ENCODE data around the gene EYA4.

EYA4 gene, protein sequence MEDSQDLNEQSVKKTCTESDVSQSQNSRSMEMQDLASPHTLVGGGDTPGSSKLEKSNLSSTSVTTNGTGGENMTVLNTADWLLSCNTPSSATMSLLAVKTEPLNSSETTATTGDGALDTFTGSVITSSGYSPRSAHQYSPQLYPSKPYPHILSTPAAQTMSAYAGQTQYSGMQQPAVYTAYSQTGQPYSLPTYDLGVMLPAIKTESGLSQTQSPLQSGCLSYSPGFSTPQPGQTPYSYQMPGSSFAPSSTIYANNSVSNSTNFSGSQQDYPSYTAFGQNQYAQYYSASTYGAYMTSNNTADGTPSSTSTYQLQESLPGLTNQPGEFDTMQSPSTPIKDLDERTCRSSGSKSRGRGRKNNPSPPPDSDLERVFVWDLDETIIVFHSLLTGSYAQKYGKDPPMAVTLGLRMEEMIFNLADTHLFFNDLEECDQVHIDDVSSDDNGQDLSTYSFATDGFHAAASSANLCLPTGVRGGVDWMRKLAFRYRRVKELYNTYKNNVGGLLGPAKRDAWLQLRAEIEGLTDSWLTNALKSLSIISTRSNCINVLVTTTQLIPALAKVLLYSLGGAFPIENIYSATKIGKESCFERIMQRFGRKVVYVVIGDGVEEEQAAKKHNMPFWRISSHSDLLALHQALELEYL

DNA sequence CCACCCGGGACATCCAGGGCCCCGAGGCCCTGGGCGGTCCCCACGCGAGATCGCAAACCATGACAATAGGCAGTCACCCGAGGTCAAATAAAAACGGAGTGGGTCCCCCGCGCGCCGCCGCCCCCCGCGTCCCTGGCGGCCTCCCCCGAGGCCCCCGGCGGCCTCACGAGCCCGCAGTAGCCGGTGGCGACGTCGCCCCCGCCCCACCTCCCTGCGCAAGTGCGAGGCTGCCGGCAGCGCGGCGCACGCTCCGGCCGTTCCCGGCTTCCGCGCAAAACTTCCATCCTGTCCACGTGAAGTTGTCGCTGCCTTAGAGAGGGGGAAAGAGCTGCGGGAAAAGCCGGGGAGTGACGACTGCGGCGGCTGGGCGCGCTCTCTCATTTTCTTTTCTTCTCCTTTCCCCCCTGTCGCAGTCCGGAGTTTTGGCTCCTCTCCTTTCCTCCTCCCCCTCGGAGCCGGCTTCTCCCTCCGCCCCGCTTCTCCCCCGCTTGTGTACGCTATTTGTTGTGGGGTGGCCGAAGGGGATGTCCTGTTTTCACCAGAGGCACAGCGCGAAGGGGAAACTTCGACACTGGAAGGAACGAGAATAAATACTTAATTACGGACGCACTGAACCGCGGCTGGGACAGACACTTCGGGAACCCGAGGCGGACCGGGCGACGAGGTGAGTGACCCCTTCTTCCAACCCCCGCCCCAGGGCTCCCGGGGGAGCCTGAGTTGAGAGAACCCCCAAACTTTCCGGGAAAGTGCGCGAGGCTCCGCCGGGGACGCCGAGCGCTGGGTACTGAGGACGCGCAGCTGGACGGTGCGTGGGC is at the start of gene EYA4:
Gene EYA4 (plus strand): TSS at position 272 of the 815 bp plus-strand sequence. CDS start 33,424 bp downstream, outside the sequence.
- no peak for DNase-seq (ENCODE audit: low read depth)
- H3K4me3 ChIP-seq (ENCODE audit: low read depth, low read length), result peak within 1 kb of the TSS; percentile 66

DNA sequence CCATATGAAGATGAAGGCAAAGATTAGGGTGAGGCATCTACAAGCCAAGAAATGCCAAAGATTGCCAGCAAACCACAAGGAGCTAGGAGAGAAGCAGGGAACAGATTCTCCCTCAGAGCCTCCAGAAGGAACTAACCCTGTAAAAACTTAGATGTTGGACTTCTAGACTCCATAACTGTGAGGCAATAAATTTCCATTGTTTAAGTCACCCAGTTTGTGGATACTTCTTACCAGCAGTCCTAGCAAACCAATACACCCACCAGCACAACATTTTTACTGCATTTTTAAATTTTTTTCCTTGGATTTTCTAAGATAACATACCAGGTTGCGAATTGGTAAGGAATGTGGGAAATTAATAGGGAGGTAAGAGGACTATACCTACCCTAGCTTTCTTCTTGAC is 47.8 kb upstream of the EYA4 start:
- H3K4me3 ChIP-seq (ENCODE audit: low read depth, low read length), result no peak overlapping the region
- DNase-seq (ENCODE audit: low read depth), result no peak

DNA sequence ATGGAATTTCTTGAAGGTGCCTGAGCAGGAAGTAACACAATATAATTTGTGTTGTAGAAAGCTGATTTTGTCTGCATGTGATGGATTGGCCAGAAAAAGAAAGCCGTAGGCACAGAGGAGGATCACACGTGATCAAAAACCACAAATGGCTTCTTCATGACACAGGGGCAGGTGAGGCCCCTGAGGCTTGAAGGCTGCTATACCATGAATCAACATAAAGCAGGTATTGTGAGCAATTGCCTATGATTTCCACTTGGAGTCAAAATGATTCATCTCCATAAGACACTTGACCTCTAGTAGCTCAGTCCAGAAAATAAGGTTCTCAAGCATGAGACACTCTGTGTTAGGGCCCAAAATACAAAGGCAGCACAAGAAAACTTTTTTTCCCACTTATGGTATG is 42.4 kb upstream of the EYA4 start:
- no peak for DNase-seq (ENCODE audit: low read depth)
- H3K4me3 ChIP-seq (ENCODE audit: low read depth, low read length), result no peak overlapping the region

DNA sequence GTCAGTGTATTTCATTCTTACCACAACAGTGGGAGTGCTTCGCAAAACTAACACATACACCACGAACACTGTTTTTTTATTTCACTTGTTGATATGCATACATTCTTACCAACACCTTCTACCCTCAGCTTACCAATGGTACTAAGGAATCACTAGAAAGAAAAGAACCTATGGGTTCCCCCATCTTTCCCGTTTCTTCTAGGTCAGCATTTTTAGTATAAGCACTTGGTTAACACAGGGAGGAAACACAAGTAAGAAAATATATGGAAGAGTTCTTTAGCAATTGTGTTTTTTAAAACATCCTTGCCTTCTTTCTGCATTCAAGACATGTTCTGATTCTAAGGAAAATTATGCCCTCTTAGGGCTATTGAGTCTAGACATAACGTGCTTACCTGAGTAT is 39.9 kb upstream of the EYA4 start:
- no peak overlapping the region for H3K4me3 ChIP-seq (ENCODE audit: low read depth, low read length)
- DNase-seq (ENCODE audit: low read depth), result no peak

DNA sequence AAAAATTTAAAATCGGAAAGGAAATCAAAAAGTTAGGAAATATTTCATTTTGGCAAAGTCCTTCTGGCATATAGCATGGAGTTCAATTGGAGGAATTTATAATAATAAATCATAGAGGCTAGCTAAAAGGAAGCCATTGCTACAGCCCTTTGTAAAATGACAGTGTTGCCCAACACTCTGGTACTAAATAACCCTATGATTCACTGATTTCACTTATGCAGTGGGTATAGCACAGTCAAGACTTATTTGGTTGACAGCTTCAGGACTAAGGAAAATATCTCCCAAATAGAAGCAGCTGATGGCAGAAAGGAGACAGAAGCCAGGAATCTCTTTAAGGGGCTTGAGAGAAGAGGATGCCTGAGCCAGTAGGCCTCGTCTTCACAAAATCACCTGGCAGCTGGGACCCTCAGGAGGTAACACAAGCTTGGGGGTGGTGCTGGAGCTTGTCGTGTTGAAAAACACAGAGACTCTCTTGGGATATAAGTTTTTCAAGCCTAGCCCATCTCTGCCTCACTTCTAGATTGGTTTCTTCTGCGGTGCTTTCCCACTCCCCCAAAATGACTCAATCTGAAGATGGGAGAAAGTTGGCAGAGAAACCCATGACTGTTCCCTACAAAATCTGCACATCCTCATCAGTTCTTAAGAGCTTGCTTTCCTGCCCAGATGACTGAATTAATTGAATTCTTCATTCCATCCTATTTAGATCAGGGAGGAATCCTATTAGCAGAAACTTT is 38.4 kb upstream of the EYA4 start:
- DNase-seq (ENCODE audit: low read depth), result peak; percentile 47
- H3K4me3 ChIP-seq (ENCODE audit: low read depth, low read length), result no peak overlapping the region

DNA sequence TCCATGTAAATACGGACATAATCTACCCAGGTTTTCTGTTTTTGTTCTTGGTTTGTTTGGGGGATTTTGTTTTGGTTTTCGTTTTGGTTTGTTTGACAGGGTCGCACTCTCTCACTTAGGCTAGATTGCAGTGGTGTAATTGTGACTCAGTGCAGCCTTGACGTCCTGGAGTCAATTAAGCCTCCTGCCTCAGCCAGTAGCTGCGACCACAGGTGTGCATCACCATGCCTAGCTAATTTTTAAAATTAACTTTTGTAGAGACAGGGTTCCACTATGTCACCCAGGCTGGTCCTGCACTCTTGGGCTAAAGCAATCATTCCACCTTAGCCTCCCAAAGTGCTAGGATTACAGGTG is 37.8 kb upstream of the EYA4 start:
- H3K4me3 ChIP-seq (ENCODE audit: low read depth, low read length), result no peak overlapping the region
- DNase-seq (ENCODE audit: low read depth), result no peak

DNA sequence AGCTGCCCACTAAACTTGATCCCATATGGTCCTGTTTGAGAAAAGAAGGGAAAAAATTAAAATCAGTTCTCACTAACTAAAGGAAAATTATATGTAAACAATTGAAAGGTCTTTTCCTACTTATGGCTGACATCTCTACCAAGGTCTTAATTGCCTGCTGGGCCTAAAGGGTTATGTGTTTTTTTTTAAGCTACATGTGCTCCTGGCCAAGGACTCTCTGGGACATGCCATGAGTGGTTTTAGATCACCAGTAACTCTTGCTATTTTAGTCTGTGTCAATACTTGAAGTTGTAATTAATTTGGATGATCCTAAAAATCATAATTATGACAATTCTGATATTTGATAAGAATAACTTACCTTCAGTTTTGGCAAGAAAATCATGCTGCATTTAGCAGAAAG is 35.9 kb upstream of the EYA4 start:
- H3K4me3 ChIP-seq (ENCODE audit: low read depth, low read length), result no peak overlapping the region
- no peak for DNase-seq (ENCODE audit: low read depth)

DNA sequence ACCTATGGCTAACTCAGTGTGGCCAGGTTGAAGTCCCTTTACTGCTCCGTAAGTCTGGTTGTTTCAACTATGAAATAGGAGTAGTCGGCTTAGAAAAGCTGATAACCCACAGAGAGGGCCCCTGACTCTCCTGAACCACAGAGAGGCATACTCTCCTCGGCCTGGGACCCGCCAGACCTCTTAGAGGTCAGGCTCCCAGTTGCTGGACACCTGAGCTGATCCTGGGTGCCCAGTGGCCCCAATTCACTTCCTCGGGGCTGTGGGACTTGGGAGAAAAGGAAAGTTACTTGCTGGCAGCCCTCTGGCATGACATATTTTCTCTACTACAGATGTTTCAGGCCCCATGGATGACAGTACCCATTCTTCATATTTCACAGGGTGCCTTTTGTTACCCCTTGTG is 34.2 kb upstream of the EYA4 start:
- no peak overlapping the region for H3K4me3 ChIP-seq (ENCODE audit: low read depth, low read length)
- no peak for DNase-seq (ENCODE audit: low read depth)

DNA sequence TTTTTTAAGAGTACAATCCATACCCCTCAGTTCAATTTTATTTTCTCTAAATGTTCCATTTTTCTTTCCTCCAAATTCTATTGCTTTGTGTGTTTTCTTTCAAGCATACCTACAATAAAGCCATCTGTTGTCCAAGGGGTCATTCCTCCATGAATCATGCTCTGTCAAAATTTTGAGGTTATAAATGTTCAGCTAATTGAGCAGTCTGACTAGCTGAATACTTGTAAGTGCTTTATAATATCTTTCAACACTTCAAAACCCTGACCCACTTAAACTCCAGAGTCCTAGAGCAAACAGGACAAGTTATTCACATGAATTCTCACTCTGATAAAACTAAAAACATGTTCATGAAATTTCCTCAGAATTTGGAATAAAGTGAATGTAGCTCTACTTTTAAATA is 33.4 kb upstream of the EYA4 start:
- no peak for DNase-seq (ENCODE audit: low read depth)

DNA sequence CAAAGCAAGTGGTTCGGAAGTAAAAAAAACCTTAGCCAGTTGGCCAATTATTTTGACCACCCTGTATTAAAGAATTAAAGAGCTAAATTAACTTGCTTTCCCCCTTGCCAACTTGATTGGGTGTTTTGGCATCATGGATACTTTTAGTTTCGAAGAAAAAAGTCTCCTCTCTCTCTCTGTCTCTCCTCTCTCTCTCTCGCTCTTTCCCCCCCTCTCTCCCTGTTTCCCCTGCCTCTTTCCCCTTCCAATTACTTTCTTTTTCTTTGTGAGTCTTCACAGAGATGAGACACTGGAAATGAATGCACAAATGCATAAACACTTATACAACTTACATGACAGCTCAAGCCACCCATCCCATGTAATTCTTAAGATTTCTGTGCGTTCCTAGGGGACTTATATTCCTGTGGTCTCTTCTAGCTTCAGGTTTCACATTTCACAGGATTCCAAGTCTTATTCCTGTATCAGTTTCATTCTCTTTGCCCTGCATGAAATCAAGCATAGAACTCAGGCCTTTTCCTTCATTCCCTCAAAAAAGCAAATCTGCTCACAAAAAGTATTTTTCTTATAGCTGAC is 32.9 kb upstream of the EYA4 start:
- DNase-seq (ENCODE audit: low read depth), result peak; percentile 64
- no peak overlapping the region for H3K4me3 ChIP-seq (ENCODE audit: low read depth, low read length)

More for the DNA sequence above, 33.4 kb upstream of the EYA4 start:
- H3K4me3 ChIP-seq (ENCODE audit: low read depth, low read length), result no peak overlapping the region

DNA sequence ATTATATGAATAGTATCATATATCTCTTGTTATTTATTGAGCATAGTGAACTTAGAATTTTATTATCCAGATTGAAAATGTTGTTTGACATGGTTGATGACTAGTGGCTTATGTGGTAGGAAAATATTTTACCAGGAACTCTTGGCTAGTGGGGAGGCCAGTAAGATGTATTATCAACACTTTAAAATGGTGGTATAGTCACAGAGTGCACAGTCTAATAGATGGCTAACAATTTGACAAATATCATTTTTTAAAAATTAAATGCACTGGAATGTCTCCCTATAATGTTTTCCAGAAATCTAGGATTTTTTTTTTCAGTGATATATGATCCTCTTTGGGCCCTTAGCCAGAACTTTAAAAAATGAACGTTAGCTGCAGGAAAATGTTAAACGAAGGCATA is 26.9 kb upstream of the EYA4 start:
- no peak overlapping the region for H3K4me3 ChIP-seq (ENCODE audit: low read depth, low read length)
- DNase-seq (ENCODE audit: low read depth), result no peak

DNA sequence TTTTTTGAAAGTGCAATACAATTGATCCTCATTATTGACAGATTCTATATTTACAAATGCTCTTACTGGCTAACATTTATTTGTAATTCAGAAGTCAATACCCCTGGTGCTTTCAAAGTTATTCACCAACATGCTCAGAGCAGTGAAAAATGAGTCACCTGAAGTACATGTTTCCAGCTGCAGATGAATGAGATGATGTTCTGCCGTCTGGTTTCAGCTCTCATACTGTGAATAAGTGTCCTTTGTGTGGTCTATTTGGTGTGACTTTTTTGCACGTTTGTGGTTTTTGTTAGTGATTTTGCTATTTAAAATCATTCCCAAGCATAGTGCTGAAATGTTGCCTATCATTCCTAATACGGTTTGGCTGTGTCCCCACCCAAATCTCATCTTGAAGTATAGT is 22.3 kb upstream of the EYA4 start:
- no peak overlapping the region for H3K4me3 ChIP-seq (ENCODE audit: low read depth, low read length)
- DNase-seq (ENCODE audit: low read depth), result no peak

DNA sequence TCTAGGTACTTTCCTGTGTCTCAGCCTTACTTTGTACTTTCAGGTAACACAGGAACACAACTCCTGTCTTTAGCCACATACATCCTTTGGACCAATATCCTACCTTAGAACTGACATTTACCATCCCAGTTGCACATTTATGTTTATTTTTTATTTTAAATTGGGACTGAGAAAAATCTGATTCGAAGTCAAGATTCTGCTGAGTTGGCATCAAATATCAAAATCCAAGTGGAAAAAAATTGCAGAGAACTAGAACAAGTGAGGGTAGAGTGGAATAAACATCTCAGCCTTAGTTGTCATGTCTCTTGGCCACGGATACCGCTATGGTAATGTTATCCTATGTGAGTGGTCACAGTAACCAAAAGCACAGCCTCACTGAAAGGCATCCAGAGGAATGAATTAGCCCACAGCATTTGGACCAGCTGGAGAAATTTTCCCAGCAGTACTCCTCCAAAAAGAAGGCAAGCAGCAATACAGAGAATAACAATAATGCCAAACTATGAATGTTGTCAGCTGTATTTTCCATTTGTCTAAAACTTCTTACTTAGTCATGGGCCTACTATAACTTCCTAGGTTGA is 17.6 kb upstream of the EYA4 start:
- no peak overlapping the region for H3K4me3 ChIP-seq (ENCODE audit: low read depth, low read length)
- no peak for DNase-seq (ENCODE audit: low read depth)

DNA sequence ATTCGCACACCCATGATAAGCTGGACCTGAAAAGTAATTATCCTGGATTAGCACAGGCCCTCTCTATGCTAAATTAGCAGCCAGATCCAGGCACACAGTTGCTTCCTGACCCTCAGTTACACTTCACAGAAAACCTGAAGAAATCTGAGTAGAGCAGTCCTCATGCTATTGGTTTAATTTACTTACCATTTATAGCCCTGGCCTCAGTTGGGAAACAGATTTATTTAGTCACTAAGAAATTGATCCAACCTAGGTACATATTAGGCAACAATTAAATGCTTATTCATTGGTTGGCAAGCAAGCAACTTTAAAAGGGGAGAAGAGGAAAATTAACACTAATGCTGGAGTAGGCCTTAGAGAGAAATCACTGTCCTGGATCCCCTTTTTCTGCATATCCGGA is 15.6 kb upstream of the EYA4 start:
- H3K4me3 ChIP-seq (ENCODE audit: low read depth, low read length), result no peak overlapping the region
- DNase-seq (ENCODE audit: low read depth), result no peak

DNA sequence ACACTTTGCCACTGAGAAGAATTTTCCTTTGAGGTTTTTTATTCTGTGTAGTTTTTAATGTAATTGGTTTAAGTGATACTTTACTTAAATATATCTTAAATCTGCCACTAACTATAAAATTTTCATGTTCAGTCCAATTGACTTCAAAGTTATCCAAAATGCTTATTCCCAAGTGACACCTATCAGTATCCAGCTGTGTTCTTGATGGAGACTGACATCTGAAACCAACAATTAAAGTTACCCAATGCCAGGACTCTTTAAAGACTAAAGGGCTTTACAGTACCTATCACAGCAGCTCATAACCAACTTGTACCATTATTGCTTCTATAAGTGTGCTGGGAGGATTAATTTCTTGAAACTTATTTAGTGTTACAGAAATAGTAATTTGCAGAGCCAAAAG is 13.8 kb upstream of the EYA4 start:
- no peak overlapping the region for H3K4me3 ChIP-seq (ENCODE audit: low read depth, low read length)
- no peak for DNase-seq (ENCODE audit: low read depth)

DNA sequence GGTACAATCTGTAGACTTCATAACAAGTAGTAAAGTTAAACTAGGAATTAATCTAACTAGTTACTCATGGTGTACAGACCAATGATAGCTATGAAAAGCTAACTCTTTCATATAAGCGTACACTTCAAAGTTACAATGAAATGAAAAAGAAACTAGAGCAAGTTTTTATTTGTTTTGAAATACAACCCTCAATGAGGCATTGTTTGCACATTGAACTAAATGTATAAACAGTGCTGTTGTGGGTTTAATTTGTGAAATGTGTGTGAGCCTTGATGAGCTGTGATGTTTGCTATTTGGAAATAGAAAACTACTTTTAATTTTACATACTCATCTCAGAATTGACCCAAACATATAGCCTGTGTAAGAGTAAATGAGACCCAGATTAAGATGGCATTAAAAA is 11.1 kb upstream of the EYA4 start:
- no peak for DNase-seq (ENCODE audit: low read depth)
- H3K4me3 ChIP-seq (ENCODE audit: low read depth, low read length), result no peak overlapping the region

DNA sequence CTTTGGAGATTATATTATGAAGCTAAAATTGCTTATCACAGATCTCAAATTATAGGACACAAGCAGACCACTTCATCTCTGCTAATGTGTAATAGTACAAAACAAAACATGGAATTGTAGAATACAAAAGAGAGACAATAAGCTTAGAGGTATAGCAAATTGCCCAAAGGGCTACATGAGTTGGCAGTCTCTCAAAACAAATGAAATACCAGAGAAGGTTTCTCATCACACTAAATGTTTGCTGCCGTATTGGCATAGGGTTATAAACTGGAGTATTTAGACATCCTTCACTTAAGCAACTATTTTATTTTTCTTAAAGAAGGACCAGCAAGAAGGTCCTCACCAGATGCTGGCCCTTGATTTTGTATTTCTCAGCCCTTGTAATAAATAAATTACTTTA is 5.9 kb upstream of the EYA4 start:
- H3K4me3 ChIP-seq (ENCODE audit: low read depth, low read length), result no peak overlapping the region

DNA sequence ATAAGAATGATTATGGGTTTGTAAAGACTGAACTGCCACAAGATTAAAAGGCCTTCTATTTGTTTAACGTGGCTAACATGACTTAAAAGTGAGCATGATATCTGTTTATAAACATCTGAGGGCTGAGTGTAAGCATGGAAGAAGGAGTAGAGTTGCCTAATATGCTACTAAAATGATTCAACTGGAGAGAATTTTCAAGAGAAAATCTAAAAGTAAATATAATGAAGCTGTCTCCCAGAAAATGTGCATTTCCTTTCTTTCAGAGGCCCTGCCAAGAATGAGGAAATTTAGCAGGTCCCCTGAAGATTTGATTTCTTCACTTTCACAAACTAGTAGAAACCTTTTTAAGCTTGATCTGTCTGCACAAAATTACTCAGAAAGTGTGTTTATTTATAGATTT is 4.2 kb upstream of the EYA4 start:
- no peak overlapping the region for H3K4me3 ChIP-seq (ENCODE audit: low read depth, low read length)
- DNase-seq (ENCODE audit: low read depth), result peak; percentile 66

More for the DNA sequence above, 5.9 kb upstream of the EYA4 start:
- no peak for DNase-seq (ENCODE audit: low read depth)

DNA sequence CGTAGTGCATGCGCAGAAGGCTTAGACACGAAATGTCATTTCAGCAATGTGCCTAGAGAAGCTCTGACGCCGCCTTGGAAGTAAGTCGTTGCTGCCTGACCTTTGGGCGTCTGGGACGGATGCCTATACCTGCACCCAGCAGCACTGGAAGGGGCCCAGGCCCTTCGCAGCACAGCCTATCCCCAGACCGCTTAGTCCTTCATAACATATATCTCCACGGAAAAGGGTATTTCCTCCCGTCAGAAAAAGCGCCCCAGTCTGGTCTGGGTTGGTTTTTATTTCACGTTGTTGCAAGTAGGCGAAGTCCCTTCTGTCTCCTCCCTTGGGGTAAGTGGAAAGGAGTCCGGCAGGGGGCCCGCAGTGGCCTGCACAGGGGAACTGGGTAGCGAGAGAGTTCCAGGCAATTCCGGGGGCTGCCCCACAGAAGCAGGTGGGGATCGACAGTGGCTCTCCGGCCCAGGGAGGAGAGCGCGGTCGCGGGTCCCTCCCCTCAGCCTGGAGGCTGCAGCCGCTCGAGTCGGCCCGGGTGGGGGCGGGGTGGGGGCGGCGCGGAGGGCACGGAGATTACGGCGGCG is 559 bp upstream of the EYA4 start:
- no peak for DNase-seq (ENCODE audit: low read depth)
- H3K4me3 ChIP-seq (ENCODE audit: low read depth, low read length), result peak overlapping the region; percentile 66
